LNCAP (cell line): ENCODE results near the gene CDC42BPA.

ENCODE experiments used
- TF ChIP-seq, protein P1 (sequence below): fragments of 450-650 bp; IDR thresholded peaks from 2 replicates; pipeline ENCODE4 v1.5.1; 2017; ENCODE audit warnings: mild to moderate bottlenecking

The CDC42BPA gene

DNA sequence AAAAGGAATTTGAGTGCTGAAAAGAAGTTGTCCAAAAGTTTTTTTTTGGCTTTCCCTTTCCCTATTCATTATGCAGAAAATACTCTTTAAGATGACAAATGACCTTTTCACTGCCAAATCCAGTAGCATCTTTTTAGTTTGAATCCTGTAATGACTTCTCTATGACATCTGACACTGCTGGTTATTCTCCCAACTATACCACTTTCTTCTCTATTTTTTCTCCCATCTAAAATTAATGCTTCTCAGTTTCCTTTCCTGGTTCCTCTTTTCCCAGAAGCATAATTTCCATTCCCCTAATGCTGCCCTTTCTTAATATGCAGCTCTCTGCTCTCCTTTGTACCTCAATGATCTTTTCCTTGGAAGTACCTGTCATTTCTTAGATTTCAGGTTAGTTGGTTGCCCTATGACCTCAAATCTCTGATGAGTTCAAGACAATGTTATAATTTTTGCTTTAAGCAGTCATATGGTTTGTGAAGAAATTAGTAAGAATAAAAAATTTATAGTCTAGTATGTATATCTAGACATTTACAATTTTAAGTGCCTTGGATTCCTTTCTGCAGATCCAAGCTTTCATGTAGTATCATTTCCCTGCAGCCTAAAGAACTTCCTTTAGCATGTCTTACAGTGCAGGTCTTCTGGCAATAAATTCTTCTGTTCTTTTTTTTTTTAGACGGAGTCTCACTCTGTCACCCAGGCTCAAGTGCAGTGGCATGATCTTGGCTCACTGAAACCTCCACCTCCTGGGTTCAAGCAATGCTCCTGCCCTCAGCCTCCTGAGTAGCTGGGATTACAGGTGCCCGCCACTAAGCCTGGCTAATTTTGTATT is 150.8 kb downstream of the CDC42BPA start:
- TF ChIP-seq, protein P1, sequence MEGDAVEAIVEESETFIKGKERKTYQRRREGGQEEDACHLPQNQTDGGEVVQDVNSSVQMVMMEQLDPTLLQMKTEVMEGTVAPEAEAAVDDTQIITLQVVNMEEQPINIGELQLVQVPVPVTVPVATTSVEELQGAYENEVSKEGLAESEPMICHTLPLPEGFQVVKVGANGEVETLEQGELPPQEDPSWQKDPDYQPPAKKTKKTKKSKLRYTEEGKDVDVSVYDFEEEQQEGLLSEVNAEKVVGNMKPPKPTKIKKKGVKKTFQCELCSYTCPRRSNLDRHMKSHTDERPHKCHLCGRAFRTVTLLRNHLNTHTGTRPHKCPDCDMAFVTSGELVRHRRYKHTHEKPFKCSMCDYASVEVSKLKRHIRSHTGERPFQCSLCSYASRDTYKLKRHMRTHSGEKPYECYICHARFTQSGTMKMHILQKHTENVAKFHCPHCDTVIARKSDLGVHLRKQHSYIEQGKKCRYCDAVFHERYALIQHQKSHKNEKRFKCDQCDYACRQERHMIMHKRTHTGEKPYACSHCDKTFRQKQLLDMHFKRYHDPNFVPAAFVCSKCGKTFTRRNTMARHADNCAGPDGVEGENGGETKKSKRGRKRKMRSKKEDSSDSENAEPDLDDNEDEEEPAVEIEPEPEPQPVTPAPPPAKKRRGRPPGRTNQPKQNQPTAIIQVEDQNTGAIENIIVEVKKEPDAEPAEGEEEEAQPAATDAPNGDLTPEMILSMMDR = no peak

DNA sequence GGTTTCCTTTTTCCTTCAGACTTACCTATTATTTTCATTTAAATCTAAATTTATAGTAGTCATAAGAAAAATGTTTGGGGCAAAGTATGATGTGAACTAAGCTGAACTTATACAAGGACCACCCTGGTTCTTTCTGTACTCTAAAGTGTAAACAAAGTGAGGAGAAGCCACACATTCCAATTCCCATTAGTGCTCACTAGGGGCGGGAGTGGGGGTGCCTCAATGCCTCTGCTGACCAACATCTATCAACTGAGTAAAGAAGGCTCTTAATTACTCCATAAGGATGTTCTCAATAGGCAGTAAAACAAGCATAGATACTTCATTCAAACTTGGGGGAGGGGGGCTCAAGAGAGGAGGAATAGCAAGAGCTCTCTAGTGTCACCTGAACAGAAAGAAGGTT is 151.7 kb downstream of the CDC42BPA start:
- TF ChIP-seq, protein P1 = no peak

DNA sequence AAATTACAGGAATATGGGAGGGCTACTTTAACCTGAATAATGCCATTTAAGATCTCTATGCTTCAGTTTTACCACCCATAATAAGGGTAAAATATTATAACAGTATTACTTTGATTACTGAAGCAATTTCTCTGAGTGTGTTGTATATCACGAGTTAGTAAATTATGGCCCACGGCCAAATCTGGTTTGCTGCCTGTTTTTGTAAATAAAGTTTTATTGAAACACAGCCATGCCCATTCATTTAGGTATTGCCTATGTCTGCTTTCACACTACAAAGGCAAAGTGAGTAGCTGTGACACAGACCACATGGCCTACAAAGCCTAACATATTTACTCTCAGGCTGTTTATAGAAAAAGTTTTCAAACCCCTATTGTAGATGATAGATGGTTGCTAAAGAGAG is 156.8 kb downstream of the CDC42BPA start:
- TF ChIP-seq, protein P1 = no peak

DNA sequence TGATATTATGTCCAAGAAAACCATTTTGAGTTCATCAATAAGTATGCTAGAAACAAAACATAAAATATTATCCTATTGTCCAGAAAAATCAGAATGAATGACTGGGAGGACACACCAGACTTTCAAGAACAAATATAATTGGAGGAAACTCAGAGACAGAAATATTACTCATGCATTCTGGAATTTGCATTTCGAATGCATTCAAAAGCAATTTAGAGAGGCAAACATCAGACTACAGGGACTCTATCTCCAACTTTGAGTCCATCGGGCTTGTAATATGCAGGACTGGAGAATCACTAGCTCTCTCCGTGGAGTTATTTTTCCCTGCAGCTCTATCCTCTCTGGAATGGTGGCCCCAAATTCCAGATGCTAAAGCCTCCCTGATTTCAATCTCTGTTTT is 161.8 kb downstream of the CDC42BPA start:
- TF ChIP-seq, protein P1 = no peak

DNA sequence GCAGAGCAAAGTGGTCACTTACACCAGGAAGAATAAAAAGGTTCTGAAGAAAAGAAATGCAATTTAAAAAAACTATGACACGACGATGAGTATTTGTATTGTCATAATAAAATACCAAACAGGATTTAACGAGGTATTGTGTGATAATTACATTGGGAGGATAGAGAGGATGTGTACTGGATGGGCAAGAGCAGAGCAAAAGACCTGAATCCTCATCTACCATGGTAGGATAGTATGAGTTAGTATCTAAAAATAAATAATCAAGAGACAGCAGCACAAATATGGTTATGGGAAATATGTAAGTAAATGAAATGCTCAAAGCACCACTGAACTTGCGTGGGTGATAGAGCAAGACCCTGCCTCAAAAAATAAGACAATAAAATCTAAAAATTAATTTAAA is 162.6 kb downstream of the CDC42BPA start:
- TF ChIP-seq, protein P1 = no peak

DNA sequence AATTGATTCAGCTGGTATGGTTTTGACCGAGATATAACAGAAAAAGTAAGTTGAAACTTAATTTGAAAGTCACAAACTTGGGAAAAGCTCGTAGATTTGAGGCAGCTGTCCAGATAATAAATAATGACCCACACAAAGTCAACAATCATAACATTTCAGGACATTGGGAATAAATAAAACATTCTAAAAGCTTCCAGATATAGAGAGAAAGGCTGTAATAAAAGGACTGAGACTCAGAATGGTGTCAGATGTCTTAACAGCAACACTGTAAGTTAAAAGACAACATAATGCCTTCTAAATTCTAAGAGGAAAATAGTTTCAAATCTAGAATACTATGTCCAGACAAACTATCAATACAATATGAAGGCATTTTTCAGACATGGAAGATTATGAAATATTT is 163.3 kb downstream of the CDC42BPA start:
- TF ChIP-seq, protein P1 = no peak

DNA sequence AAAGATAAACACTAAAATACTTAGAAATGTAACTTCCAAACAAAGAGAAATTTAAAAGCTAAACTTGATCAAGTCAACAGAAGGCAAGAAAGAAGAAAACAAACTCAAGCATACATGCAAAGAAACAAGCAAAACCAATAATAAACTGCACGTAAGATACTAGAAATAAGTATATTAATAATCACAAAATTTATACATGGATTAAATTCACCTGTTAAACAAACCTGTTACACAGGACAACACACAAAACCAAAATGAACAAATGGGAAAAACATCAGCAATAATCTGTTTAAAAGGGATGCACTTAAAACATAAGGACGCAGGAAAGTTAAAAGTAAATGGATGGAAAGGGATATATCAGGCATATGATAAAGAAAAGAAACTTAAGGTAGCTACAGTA is 165.8 kb downstream of the CDC42BPA start:
- TF ChIP-seq, protein P1 = no peak
